PC-9 (cell line): ENCODE data around the gene TSPEAR.

Experiments used
- CTCF ChIP-seq: fragments of 200-600 bp; sonication (generic); conservative IDR thresholded peaks from 2 replicates; pipeline ENCODE4 v1.6.1; 2017; ENCODE audit warnings: mixed run types, antibody characterized with exemption, mild to moderate bottlenecking, moderate library complexity
- EZH2 ChIP-seq: fragments of 200-600 bp; sonication (generic); IDR thresholded peaks from 2 replicates; pipeline ENCODE4 v1.8.0; 2017; ENCODE audit warnings: antibody characterized with exemption, low read depth

- TF ChIP-seq CTCF (no peak), EZH2 (no peak)
Observed at GRCh38 chr21:44483288-44484237, 227.8 kb downstream of the TSPEAR start.
